ENCODE measurements around the gene SPIRE2. TPM values are rescaled to one million over a fixed set of nuclear protein-coding genes. Genes with fewer than 3 reads are reported as not detected.

The SPIRE2 gene
- total and polyA plus RNA-seq, 2 of the 4 experiments (the other 2 are of a cell fraction): 0.72 to 1.9 TPM

- BruUV-seq (replicated peaks): no TSS peak
- H3K23ac ChIP-seq (ENCODE audit: low read depth, low read length): no peak overlapping the region
- no peak overlapping the region for H3K4me3 ChIP-seq (ENCODE audit: insufficient read depth, low read depth, low read length)
- H3K56ac ChIP-seq (ENCODE audit: extremely low read depth, insufficient read depth, low read length): no peak overlapping the region
- H2AK9ac ChIP-seq (replicated peaks; ENCODE audit: low read depth, low read length, poor library complexity): no peak overlapping the region
- no peak overlapping the region for H4K8ac ChIP-seq (ENCODE audit: low read depth in 2 of 2, low read length in 2 of 2)
- H3K36me3 ChIP-seq (ENCODE audit: control insufficient read depth, insufficient read depth, low read length): no peaks in the 10 kb centered on the region
- H3K14ac ChIP-seq (replicated peaks; ENCODE audit: low read depth, low read length): no peak overlapping the region
- no peak overlapping the region for H2AK5ac ChIP-seq (ENCODE audit: low read depth, low read length)
- H3K4me1 ChIP-seq (ENCODE audit: control insufficient read depth, insufficient read depth, low read length): peaks cover 3% of the 10 kb centered on the region
- ChIA-PET POLR2A (ENCODE audit: unreplicated experiment) (no interaction called here), CTCF (no interaction called here)
- no peak overlapping the region for H2AFZ ChIP-seq (replicated peaks; ENCODE audit: low read length, poor library complexity)
- no peaks in the 10 kb centered on the region for H4K20me1 ChIP-seq (ENCODE audit: insufficient read depth, low read length)
- 80% methylated on average over 16 of the region's 19 CpGs; no CpG with 5 or more reads in 1 of the 2 experiments for WGBS, 2 experiments (ENCODE audit: extremely low coverage in 2 of 2, insufficient read length in 1 of 2)
- no peaks in the 10 kb centered on the region; the same call in 1 of the 2 replicates for H3K9me1 ChIP-seq (ENCODE audit: insufficient read depth, low read length)
- H4K91ac ChIP-seq (ENCODE audit: insufficient read depth, low read depth, low read length): no peak overlapping the region
- H4K5ac ChIP-seq (ENCODE audit: low read depth, low read length): no peak overlapping the region
- no peak overlapping the region for H3K18ac ChIP-seq (ENCODE audit: low read depth, low read length)
- H2BK20ac ChIP-seq (ENCODE audit: low read depth, low read length): no peak overlapping the region
- intact Hi-C loops (cut with micrococcal nuclease) (no loop called here), in situ Hi-C loops (cut with MboI; ENCODE audit: low sequenced_read_pairs) (no loop called here), dilution Hi-C loops (cut with HindIII; ENCODE audit: low sequenced_read_pairs, unreplicated experiment) (no loop called here)
- no peak overlapping the region for H2BK15ac ChIP-seq (ENCODE audit: low read depth, low read length)
- H3K9ac ChIP-seq (ENCODE audit: low read depth, low read length): no peak overlapping the region
- H3K27ac ChIP-seq (ENCODE audit: insufficient read depth, low read length): no peak overlapping the region
- H2BK5ac ChIP-seq (ENCODE audit: low read depth, low read length, poor library complexity, severe bottlenecking): no peak overlapping the region
- H2BK120ac ChIP-seq (ENCODE audit: low read depth, low read length): no peak overlapping the region
- DNase-seq (no peak), ATAC-seq (ENCODE audit: low read depth) (peak; percentile 21; the same call in 1 of the 2 replicates)
- H3K27me3 ChIP-seq (ENCODE audit: control insufficient read depth, insufficient read depth, low read length): no peaks in the 10 kb centered on the region
- TF ChIP-seq FOS (IDR thresholded peaks at IDR 0.05; ENCODE audit: low read depth, low read length): no peak
- no peak for TF ChIP-seq CHD1 (IDR thresholded peaks at IDR 0.05; ENCODE audit: low read depth, low read length)
- no peak for TF ChIP-seq NFE2L2 (IDR thresholded peaks at IDR 0.05; ENCODE audit: low read depth, low read length)
- no peak for TF ChIP-seq RCOR1 (IDR thresholded peaks at IDR 0.05; ENCODE audit: insufficient replicate concordance, low read length)
- TF ChIP-seq CTCF (conservative IDR thresholded peaks at IDR 0.05; ENCODE audit: low read depth, low read length): no peak
- no peak for TF ChIP-seq MAFK (IDR thresholded peaks at IDR 0.05; ENCODE audit: low read depth, low read length)
- TF ChIP-seq BHLHE40 (IDR thresholded peaks at IDR 0.05; ENCODE audit: low read depth, low read length): no peak
- TF ChIP-seq MAZ (IDR thresholded peaks at IDR 0.05; ENCODE audit: borderline replicate concordance, low read depth, low read length): no peak
- no peak for TF ChIP-seq SMC3 (IDR thresholded peaks at IDR 0.05; ENCODE audit: low read depth, low read length)
- no peak for TF ChIP-seq POLR2A (IDR thresholded peaks at IDR 0.05; ENCODE audit: low read depth, low read length)
- no peak for TF ChIP-seq ELK1 (IDR thresholded peaks at IDR 0.05; ENCODE audit: borderline replicate concordance, low read depth, low read length)
- no peak overlapping the region for H3K4me2 ChIP-seq (ENCODE audit: low read depth, low read length)
- H3K4ac ChIP-seq (ENCODE audit: low read depth, low read length): no peak overlapping the region
- peaks cover 0 to 5% of the 10 kb centered on the region in 2 experiments; a peak in 3 of 4 replicates for H3K79me1 ChIP-seq (ENCODE audit: low read depth in 1 of 2, low read length in 2 of 2)
- no peaks in the 10 kb centered on the region for H3K9me3 ChIP-seq (ENCODE audit: control insufficient read depth, insufficient read depth, low read length)
These were observed 5.8 kb upstream of the SPIRE2 start for GRCh38 chr16:89822188-89823086.

Data from IMR-90 (cell line).